Large intestine (tissue), 3 donors: ENCODE measurements around the gene PLA2G2D. TPM values are rescaled to one million over a fixed set of nuclear protein-coding genes. Genes with fewer than 3 reads are reported as not detected.

Experiments
- DNase-seq, 2 donors: peaks; one replicate each; pipeline versions ENCODE4 v3.0.0 to v3.0.0-alpha.2; 2013
- H3K27ac ChIP-seq: one replicate; pipeline ENCODE4 v1.5.1; 2013; ENCODE audit warnings: low read length
- H3K27me3 ChIP-seq: 2 replicates; pipeline ENCODE4 v1.6.1; 2013; ENCODE audit warnings: low read length; ENCODE audit not compliant: control insufficient read depth, insufficient read depth
- H3K36me3 ChIP-seq: 2 replicates; pipeline ENCODE4 v1.6.1; 2013; ENCODE audit warnings: low read length; ENCODE audit not compliant: control insufficient read depth, insufficient read depth
- H3K4me1 ChIP-seq: one replicate; pipeline ENCODE4 v1.6.1; 2013; ENCODE audit warnings: low read length; ENCODE audit not compliant: control insufficient read depth, insufficient read depth
- H3K4me3 ChIP-seq: one replicate; pipeline ENCODE4 v1.5.1; 2013; ENCODE audit warnings: low read length
- H3K9me3 ChIP-seq: one replicate; pipeline ENCODE4 v1.6.1; 2013; ENCODE audit warnings: mild to moderate bottlenecking, low read depth, low read length, moderate library complexity; ENCODE audit not compliant: control insufficient read depth
- WGBS: methylation state at CpG from one replicate; pipeline ENCODE4 v1.1.5; 2013; ENCODE audit warnings: low lambda C conversion rate; ENCODE audit not compliant: insufficient coverage; 5-methylcytosine and 5-hydroxymethylcytosine counted together
- polyA plus RNA-seq: library from polyadenylated mRNA; unstranded; fragments of 120-200 nt; gene quantifications from one replicate; pipeline ENCODE4 v1.2.1, GENCODE V29; 2013

Gene PLA2G2D
- polyA plus RNA-seq, 1 donor: 0.18 TPM

DNA sequence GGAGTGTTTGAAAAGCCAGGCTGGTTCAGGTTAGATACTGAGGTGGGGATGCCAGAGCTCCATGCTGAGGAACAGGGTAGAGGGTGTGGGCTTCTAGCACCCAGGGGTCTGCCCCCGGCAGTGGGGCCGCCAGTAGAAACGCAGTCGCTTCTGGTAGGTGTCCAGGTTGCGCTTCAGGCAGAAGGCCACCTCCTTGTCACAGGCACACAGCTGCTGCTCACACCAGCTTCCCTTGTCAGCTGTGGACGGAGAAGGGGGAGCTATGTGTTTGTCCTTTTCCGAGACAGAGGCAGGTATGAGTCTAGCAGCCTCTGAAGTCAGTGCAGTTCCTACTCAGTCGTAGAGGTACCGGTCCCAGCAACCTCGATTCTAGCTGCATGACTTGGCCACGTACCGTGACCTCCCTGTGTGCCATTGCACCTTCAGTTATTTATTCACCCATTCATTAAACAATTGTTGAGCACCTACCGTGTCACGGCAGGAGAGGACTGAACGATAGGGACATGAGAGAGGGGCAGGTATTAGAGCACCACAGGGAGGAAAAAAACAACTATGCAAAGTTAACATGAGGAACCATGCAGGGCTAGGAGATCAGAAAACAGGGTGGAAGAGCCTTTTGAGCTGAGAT is 5.2 kb downstream of the PLA2G2D start:
- H3K27ac ChIP-seq: no peak overlapping the region
- DNase-seq: no peak
- no peaks in the 10 kb centered on the region for H3K27me3 ChIP-seq
- no peaks in the 10 kb centered on the region for H3K36me3 ChIP-seq
- WGBS: no CpG with 5 or more reads among the region's 15 CpGs
- H3K9me3 ChIP-seq: no peaks in the 10 kb centered on the region
- no peak overlapping the region for H3K4me3 ChIP-seq
- H3K4me1 ChIP-seq: no peaks in the 10 kb centered on the region

- H3K27me3 ChIP-seq: no peaks in the 10 kb centered on the region
- H3K36me3 ChIP-seq: no peaks in the 10 kb centered on the region
- WGBS: no CpG with 5 or more reads among the region's 3 CpGs
- H3K4me1 ChIP-seq: peaks cover 2% of the 10 kb centered on the region
- no peak overlapping the region for H3K4me3 ChIP-seq
- no peak for DNase-seq
- H3K9me3 ChIP-seq: no peaks in the 10 kb centered on the region
- H3K27ac ChIP-seq: no peak overlapping the region
Observed at GRCh38 chr1:20112279-20113000, 6.9 kb downstream of the PLA2G2D start.

DNA sequence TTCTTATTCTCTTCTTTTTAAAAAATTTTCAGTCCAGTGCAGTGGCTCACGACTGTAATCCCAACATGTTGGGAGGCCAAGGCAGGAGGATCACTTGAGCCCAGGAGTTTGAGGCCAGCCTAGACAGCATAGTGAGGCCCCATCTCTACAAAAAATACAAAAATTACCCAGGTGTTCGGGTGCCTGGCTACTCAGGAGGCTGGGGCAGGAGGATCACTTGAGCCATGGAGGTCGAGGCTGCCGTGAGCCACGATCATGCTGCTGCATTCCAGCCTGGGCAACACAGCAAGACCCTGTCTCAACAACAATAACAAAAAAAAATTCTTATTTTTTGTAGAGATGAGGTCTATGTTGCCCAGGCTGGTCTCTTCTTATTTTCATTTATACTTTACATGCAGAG is 7.9 kb downstream of the PLA2G2D start:
- H3K36me3 ChIP-seq: no peaks in the 10 kb centered on the region
- no peak for DNase-seq
- no peaks in the 10 kb centered on the region for H3K9me3 ChIP-seq
- no peak overlapping the region for H3K27ac ChIP-seq
- no CpG with 5 or more reads among the region's 5 CpGs for WGBS
- H3K4me1 ChIP-seq: peaks cover 4% of the 10 kb centered on the region
- no peaks in the 10 kb centered on the region for H3K27me3 ChIP-seq
- no peak overlapping the region for H3K4me3 ChIP-seq

GRCh38 chr1:20110679-20111078 is 8.7 kb downstream of the PLA2G2D start:
- Histone ChIP-seq H3K36me3 (no peaks in the 10 kb centered on the region), H3K4me3 (no peak overlapping the region), H3K9me3 (no peaks in the 10 kb centered on the region), H3K27ac (no peak overlapping the region), H3K27me3 (no peaks in the 10 kb centered on the region), H3K4me1 (peaks cover 4% of the 10 kb centered on the region)
- no CpG with 5 or more reads among the region's 12 CpGs for WGBS
- no peak for DNase-seq

GRCh38 chr1:20109223-20109856 is 10.0 kb downstream of the PLA2G2D start:
- Histone ChIP-seq H3K9me3 (no peaks in the 10 kb centered on the region), H3K36me3 (no peaks in the 10 kb centered on the region), H3K27ac (no peak overlapping the region), H3K4me3 (no peak overlapping the region), H3K4me1 (peaks cover 4% of the 10 kb centered on the region), H3K27me3 (no peaks in the 10 kb centered on the region)
- DNase-seq: no peak
- no CpG with 5 or more reads among the region's 4 CpGs for WGBS

DNA sequence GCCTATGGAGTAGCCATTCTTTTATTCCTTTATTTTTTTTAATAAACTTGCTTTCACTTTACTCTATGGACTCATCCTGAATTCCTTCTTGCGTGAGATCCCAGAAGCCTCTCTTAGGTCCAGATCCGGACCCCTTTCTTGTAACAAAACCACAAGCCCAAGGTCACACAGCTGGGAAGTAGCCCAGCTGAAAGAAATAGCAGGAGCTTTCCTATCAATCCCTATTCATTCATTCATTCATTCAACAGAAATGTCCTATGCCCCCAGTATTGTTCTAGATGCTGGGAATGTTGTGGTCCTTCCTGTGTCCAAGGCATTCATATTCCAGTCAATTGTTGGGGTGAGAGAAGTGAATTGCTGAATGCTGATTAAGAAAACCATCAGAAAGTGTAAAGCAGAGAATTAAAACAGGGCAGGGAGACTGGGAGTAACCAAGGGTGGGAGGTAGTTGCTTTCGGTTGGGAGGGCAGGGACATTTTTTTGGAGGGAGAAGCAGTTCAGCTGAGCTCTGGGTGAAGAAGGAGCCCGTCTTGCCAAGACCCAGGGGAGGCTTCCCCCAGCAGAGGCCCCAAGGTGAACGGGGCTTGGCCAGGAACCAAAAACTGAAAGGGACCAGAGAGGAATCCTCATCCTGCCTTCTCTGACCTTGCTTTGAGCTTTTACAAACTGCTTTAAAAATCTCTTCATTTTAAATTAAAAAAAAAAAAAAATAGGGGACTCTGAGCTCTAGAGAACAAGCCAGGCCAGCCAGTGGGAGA is 10.8 kb downstream of the PLA2G2D start:
- Histone ChIP-seq H3K27me3 (no peaks in the 10 kb centered on the region), H3K4me3 (no peak overlapping the region), H3K36me3 (no peaks in the 10 kb centered on the region), H3K4me1 (peaks cover 4% of the 10 kb centered on the region), H3K27ac (no peak overlapping the region), H3K9me3 (no peaks in the 10 kb centered on the region)
- DNase-seq: no peak
- WGBS: 100% methylated on average over 1 of the region's 5 CpGs

DNA sequence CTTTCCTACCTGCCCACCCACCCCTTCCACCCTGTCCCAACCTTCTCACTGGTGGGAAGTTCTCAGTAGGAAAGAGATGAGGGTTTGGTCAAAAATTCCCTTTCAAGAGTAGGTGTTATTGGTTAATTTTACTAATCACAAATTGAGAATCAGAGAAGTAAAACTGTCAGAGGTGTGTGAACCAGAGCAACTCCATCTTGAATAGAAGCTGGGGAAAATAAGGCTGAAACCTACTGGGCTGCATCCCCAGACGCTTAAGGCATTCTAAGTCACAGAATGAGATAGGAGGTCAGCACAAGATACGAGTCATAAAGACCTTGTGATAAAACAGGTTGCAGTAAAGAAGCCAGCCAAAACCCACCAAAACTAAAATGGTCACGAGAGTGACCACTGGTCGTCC is 11.5 kb downstream of the PLA2G2D start:
- H3K27ac ChIP-seq: no peak overlapping the region
- H3K27me3 ChIP-seq: no peaks in the 10 kb centered on the region
- H3K4me3 ChIP-seq: no peak overlapping the region
- no peaks in the 10 kb centered on the region for H3K9me3 ChIP-seq
- H3K4me1 ChIP-seq: peaks cover 4% of the 10 kb centered on the region
- no peaks in the 10 kb centered on the region for H3K36me3 ChIP-seq
- no peak for DNase-seq
- WGBS: no CpG with 5 or more reads among the region's 4 CpGs

- peaks cover 4% of the 10 kb centered on the region for H3K4me1 ChIP-seq
- WGBS: no CpG with 5 or more reads among the region's 4 CpGs
- H3K9me3 ChIP-seq: no peaks in the 10 kb centered on the region
- H3K36me3 ChIP-seq: no peaks in the 10 kb centered on the region
- H3K27me3 ChIP-seq: no peaks in the 10 kb centered on the region
- DNase-seq: no peak
- H3K4me3 ChIP-seq: no peak overlapping the region
- no peak overlapping the region for H3K27ac ChIP-seq
Observed at GRCh38 chr1:20107351-20107750, 12.0 kb downstream of the PLA2G2D start.

DNA sequence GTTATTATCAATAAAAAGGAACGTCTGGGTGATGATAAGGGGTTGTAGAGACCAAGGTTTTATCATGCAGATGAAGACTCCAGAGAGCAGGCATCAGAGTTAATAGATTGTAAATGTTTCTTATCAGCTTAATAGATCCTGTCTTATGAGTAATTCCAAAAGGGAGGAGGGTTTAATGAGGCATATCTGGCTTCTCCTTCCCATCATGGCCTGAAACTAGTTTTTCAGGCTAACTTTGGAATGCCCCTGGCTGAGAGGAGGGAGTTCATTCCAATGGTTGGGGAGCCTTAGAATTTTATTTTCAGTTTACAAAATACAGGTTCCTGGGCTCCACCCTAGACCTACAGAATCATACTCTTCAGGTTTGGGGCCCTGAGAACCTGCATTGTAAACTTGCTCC is 13.5 kb downstream of the PLA2G2D start:
- Histone ChIP-seq H3K27me3 (no peaks in the 10 kb centered on the region), H3K4me3 (no peak overlapping the region), H3K27ac (no peak overlapping the region), H3K36me3 (no peaks in the 10 kb centered on the region), H3K4me1 (peaks cover 4% of the 10 kb centered on the region), H3K9me3 (no peaks in the 10 kb centered on the region)
- WGBS: 33% methylated on average over 1 of the region's 1 CpG
- DNase-seq: no peak

GRCh38 chr1:20102875-20103274 is 16.5 kb downstream of the PLA2G2D start:
- Histone ChIP-seq H3K4me1 (peaks cover 4% of the 10 kb centered on the region), H3K27ac (no peak overlapping the region), H3K27me3 (no peaks in the 10 kb centered on the region), H3K36me3 (no peaks in the 10 kb centered on the region), H3K9me3 (no peaks in the 10 kb centered on the region), H3K4me3 (no peak overlapping the region)
- DNase-seq: no peak
- no CpG with 5 or more reads among the region's 1 CpG for WGBS
